Measurements from ENCODE around the gene KRT5. TPM values are rescaled to one million over a fixed set of nuclear protein-coding genes. Genes with fewer than 3 reads are reported as not detected.
"Not testable (repeated sequence)": the region's sequence is repeated elsewhere in the genome, so short reads cannot be mapped to it uniquely, and the experiment has no call there.

KRT5 gene
- polyA plus RNA-seq, 3 donors, result 0.04 TPM; not detected in 2

GRCh38 chr12:52488736-52489135, 31.5 kb downstream of the KRT5 start:
- no peaks in the 10 kb centered on the region for H3K36me3 Mint-ChIP-seq
- H3K4me1 Mint-ChIP-seq, result no peaks in the 10 kb centered on the region
- Histone ChIP-seq H2AFZ (ENCODE audit: insufficient read depth, low read depth, low read length, poor library complexity, severe bottlenecking) (no peak overlapping the region), H3K27me3 (ENCODE audit: control insufficient read depth in 2 of 2, insufficient read depth in 2 of 2, low read length in 2 of 2) (peaks cover 2 to 3% of the 10 kb centered on the region in 2 donors), H4K20me1 (ENCODE audit: insufficient read depth, low read length) (no peaks in the 10 kb centered on the region), H3K36me3 (replicated peaks in 1 of 2; ENCODE audit: control insufficient read depth in 1 of 2, insufficient read depth in 2 of 2, low read length in 2 of 2) (no peaks in the 10 kb centered on the region), H3K9me3 (replicated peaks in 1 of 2; ENCODE audit: control insufficient read depth in 1 of 2, insufficient read depth in 1 of 2, low read length in 2 of 2) (no peaks in the 10 kb centered on the region), H3K4me3 (replicated peaks in 1 of 3; ENCODE audit: low read depth in 2 of 3, low read length in 3 of 3) (no peak overlapping the region), H3K4me2 (replicated peaks; ENCODE audit: extremely low read depth, low read length, poor library complexity, severe bottlenecking) (no peak overlapping the region), H3K27ac (ENCODE audit: low read depth in 1 of 2, low read length in 2 of 2) (no peak overlapping the region), H3K9ac (ENCODE audit: insufficient read depth, low read length, poor library complexity, severe bottlenecking) (no peak overlapping the region), H3K4me1 (ENCODE audit: control insufficient read depth in 1 of 2, insufficient read depth in 2 of 2, low read length in 2 of 2) (no peaks in the 10 kb centered on the region), H3K79me2 (ENCODE audit: insufficient read depth, low read length) (no peaks in the 10 kb centered on the region)
- TF ChIP-seq CTCF (IDR thresholded peaks at IDR 0.05), result no peak
- intact Hi-C loops (cut with micrococcal nuclease), result no loop called here
- peaks cover 9 to 29% (median 18%) of the 10 kb centered on the region in 3 donors for H3K27me3 Mint-ChIP-seq (ENCODE audit: low read depth in 3 of 3)
- H3K4me3 Mint-ChIP-seq, result peak overlapping the region in 1 of 2 donors; percentile 12
- H3K27ac Mint-ChIP-seq, result no peak overlapping the region
- no peak for DNase-seq
- peaks cover 0 to 8% (median 6%) of the 10 kb centered on the region in 7 donors for H3K9me3 Mint-ChIP-seq

GRCh38 chr12:52487744-52488443, 32.3 kb downstream of the KRT5 start:
- H3K36me3 ChIP-seq (replicated peaks in 1 of 2; ENCODE audit: control insufficient read depth in 1 of 2, insufficient read depth in 2 of 2, low read length in 2 of 2); H3K4me1 Mint-ChIP-seq; H3K27ac ChIP-seq (ENCODE audit: low read depth in 1 of 2, low read length in 2 of 2); H3K9me3 ChIP-seq (replicated peaks in 1 of 2; ENCODE audit: control insufficient read depth in 1 of 2, insufficient read depth in 1 of 2, low read length in 2 of 2); H3K4me3 ChIP-seq (replicated peaks in 1 of 3; ENCODE audit: low read depth in 2 of 3, low read length in 3 of 3); intact Hi-C loops (cut with micrococcal nuclease); H3K4me1 ChIP-seq (ENCODE audit: control insufficient read depth in 1 of 2, insufficient read depth in 2 of 2, low read length in 2 of 2); H3K9me3 Mint-ChIP-seq; H3K79me2 ChIP-seq (ENCODE audit: insufficient read depth, low read length); H3K27me3 ChIP-seq (ENCODE audit: control insufficient read depth in 2 of 2, insufficient read depth in 2 of 2, low read length in 2 of 2); H2AFZ ChIP-seq (ENCODE audit: insufficient read depth, low read depth, low read length, poor library complexity, severe bottlenecking); H3K4me3 Mint-ChIP-seq; H3K36me3 Mint-ChIP-seq; DNase-seq; H3K27ac Mint-ChIP-seq; H4K20me1 ChIP-seq (ENCODE audit: insufficient read depth, low read length); H3K9ac ChIP-seq (ENCODE audit: insufficient read depth, low read length, poor library complexity, severe bottlenecking); H3K4me2 ChIP-seq (replicated peaks; ENCODE audit: extremely low read depth, low read length, poor library complexity, severe bottlenecking): not testable (repeated sequence)
- 90% methylated on average over 2 of the region's 15 CpGs for WGBS (ENCODE audit: insufficient coverage)
- H3K27me3 Mint-ChIP-seq (ENCODE audit: low read depth in 3 of 3), result peaks cover 9 to 34% (median 18%) of the 10 kb centered on the region in 3 donors

Data from CD14-positive monocyte (primary cell).